ENCODE data around the gene KERA.

The KERA gene

DNA sequence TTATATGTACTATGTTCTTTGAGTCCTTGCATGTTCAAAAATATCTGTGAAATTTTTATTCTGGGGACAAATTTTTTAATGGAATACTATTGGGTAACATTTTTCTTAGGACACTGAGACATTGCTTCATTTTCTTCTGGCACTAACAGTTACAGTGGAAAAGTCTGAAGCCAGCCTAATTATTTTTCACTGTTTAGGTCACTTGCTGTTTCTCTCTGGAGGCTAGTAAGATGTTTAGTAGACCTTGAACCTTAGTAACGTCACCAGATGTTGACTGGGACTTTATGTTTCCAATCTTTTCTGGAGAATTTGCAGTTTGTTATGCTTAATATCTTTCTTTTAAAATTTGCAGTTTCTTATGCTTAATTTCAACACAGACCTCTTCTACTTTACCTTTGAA is 40.8 kb downstream of the KERA start:
- no peak for DNase-seq (ENCODE audit: low spot score)
- H3K36me3 Mint-ChIP-seq (ENCODE audit: low read depth) = no peaks in the 10 kb centered on the region
- no peaks in the 10 kb centered on the region for H3K9me3 Mint-ChIP-seq
- H3K27me3 Mint-ChIP-seq (ENCODE audit: low read depth) = peaks cover 9% of the 10 kb centered on the region
- no peaks in the 10 kb centered on the region for H3K4me1 Mint-ChIP-seq (ENCODE audit: low read depth)
- H3K27ac Mint-ChIP-seq = no peak overlapping the region
- no peak overlapping the region for H3K4me3 Mint-ChIP-seq

DNA sequence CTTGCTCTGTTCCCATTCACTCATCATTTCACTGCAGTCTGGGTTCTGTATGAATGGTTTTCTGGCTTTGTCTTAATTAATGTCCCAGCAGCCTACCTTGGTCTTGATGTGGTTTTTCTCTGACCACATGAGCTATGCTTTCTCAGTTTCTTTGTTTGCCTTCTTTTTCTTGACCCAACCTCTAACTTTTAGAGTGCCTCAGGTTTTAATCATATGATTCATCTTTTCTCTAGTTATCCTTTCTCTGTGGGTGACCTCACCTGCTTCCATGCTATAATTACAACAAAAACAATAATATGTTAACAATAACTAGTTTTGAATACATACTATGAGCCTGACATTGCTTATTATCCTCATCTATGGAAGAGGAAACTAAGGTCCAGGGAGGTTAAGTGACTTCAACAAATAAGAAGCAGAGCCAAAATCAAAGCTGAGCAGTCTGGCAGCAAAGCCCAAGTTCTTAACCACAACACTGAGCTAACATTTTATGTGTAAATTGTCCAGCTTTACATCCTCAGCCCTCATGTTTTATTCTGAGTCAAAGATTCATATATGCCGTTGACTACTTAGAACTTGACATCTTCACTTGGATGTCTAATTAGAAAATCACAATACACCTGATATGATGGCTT is 48.4 kb downstream of the KERA start:
- Mint-ChIP-seq H3K4me1 (ENCODE audit: low read depth) (peaks cover 29% of the 10 kb centered on the region), H3K4me3 (no peak overlapping the region), H3K27me3 (ENCODE audit: low read depth) (peaks cover 30% of the 10 kb centered on the region), H3K27ac (no peak overlapping the region), H3K36me3 (ENCODE audit: low read depth) (no peaks in the 10 kb centered on the region), H3K9me3 (no peaks in the 10 kb centered on the region)
- no peak for DNase-seq (ENCODE audit: low spot score)

DNA sequence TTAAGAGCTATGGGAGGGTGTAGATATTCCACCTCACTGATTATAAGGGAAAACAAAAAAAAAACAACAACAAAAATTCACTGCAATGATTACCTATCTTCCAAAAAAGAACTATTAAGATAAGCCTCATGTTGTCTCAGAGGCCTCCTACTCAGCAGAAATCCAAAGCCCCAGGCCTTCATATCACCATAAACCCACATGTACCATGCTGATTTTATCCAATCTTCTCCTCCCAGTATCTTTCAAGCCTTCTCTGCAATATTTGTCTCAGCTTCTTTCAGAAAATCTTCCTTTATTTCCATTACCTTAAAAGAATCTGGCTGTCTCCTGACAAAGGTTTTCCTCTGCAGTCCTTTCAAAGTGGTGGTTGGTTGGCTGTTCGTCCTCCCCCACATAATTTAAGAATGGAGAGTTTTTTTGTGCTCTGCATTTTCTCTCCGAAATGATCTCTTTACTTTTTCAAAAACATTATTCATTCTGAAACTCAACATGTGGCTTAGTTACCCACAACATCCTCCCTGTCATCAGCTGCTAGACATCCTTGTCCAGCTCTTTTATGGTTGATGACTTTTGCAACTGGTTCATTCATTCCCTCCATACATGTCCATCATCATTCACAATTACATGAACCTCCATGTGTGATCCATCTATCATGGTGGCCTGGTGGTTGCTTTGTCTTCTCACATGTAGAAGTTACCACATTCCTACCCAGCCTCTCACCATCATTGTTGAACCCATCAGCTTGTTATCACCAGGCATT is 50.1 kb downstream of the KERA start:
- Mint-ChIP-seq H3K36me3 (ENCODE audit: low read depth) (no peaks in the 10 kb centered on the region), H3K27ac (peak overlapping the region; percentile 63), H3K9me3 (no peaks in the 10 kb centered on the region), H3K27me3 (ENCODE audit: low read depth) (peaks cover 26% of the 10 kb centered on the region), H3K4me1 (ENCODE audit: low read depth) (peaks cover 29% of the 10 kb centered on the region), H3K4me3 (peak overlapping the region; percentile 63)
- no peak for DNase-seq (ENCODE audit: low spot score)

DNA sequence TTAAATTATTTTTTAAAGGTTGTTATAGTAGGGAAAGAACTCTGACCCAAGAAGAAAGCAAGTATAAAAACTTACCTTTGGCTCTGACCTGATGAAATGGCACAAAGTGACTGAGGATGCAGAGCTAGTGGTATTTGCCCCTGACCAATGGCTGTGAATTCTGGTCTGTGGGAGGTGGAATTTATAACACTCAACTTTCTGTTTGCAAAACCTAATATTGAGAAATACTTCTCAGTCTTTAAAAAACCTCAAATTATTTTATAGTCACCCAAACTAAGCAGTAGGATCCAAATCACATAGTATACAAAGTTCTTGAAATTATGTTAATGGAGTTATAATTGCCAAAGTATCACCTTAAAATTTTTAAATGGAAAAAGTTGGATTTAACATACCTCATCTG is 53.0 kb downstream of the KERA start, which contains the start of gene EPYC:
Gene EPYC (minus strand): TSS at position 101 of the 400 bp plus-strand sequence. CDS start 2,407 bp downstream, outside the sequence.
- H3K4me3 Mint-ChIP-seq = no peak within 1 kb of the TSS
- H3K4me1 Mint-ChIP-seq (ENCODE audit: low read depth) = peaks cover 26% of the 10 kb centered on the region
- no peaks in the 10 kb centered on the region for H3K36me3 Mint-ChIP-seq (ENCODE audit: low read depth)
- peaks cover 24% of the 10 kb centered on the region for H3K27me3 Mint-ChIP-seq (ENCODE audit: low read depth)
- H3K27ac Mint-ChIP-seq = no peak within 1 kb of the TSS
- H3K9me3 Mint-ChIP-seq = no peaks in the 10 kb centered on the region
- no peak for DNase-seq (ENCODE audit: low spot score)

DNA sequence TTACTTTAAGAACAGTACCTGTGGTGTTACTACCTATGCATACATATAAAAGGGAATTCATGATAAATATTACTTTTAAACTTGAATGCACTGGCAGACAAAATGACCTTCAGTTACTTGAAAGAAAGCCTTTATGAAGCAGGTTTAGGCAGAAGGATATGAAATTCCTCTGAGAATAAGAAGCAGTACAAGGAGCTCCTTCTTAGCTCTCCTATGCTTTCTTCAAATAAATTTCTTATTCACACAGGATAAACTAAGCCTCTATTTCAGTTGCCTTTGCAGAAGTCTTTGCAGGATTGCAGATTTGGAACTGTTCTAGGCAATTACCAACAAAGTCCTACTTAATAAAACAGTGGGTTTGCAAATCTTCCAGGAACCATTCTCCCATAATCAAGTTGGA is 54.1 kb downstream of the KERA start:
- Mint-ChIP-seq H3K27me3 (ENCODE audit: low read depth) (peaks cover 22% of the 10 kb centered on the region), H3K4me3 (no peak overlapping the region), H3K9me3 (no peaks in the 10 kb centered on the region), H3K27ac (no peak overlapping the region), H3K36me3 (ENCODE audit: low read depth) (no peaks in the 10 kb centered on the region), H3K4me1 (ENCODE audit: low read depth) (peaks cover 19% of the 10 kb centered on the region)
- DNase-seq (ENCODE audit: low spot score) = no peak

DNA sequence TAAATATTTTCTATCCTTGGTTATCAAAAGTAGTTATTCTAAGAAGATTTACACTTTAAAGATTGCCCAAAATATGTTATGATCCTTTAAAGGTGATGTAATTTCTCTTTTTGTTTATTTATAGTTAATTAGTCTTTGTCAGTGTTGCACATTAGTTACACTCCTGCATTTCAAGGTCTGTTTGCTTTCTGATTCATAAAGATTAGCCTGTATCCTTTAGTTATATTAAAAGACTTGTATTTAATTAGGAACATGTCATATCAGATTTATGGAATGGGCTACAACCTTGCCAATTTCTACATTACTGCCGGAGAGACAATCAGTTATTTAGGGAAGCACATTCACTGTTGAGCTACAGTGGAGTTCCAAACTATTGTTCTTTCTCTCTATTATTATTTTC is 56.5 kb downstream of the KERA start:
- no peaks in the 10 kb centered on the region for H3K9me3 Mint-ChIP-seq
- no peak overlapping the region for H3K4me3 Mint-ChIP-seq
- H3K27ac Mint-ChIP-seq = no peak overlapping the region
- H3K27me3 Mint-ChIP-seq (ENCODE audit: low read depth) = peaks cover 18% of the 10 kb centered on the region
- H3K36me3 Mint-ChIP-seq (ENCODE audit: low read depth) = no peaks in the 10 kb centered on the region
- no peak for DNase-seq (ENCODE audit: low spot score)
- H3K4me1 Mint-ChIP-seq (ENCODE audit: low read depth) = no peaks in the 10 kb centered on the region

All from T-helper 2 cell treated with Interferon-gamma antibody and Interleukin-4, amounts not matched to agents 5 μg/mL and 100 μg/mL, for 36 hours (primary cell).